K562 (cell line): ENCODE results near the gene MID1IP1. TPM values are rescaled to one million over a fixed set of nuclear protein-coding genes. Genes with fewer than 3 reads are reported as not detected.

ENCODE experiments used
- ARID3A ChIP-seq: IDR thresholded peaks from 2 replicates; pipeline ENCODE4 v1.6.1; 2012; ENCODE audit warnings: low read depth, low read length, improper control_type of control experiment, borderline replicate concordance
- ATF1 ChIP-seq, 2 experiments: fragments of 450-650 bp in 1 of 2; IDR thresholded peaks; 2 replicates each; pipeline ENCODE4 v1.6.1; 2016; ENCODE audit warnings: missing compliant biosample characterization in 1 of 2, missing genetic modification characterization in 1 of 2
- CREB1 ChIP-seq, 2 experiments: sonication (generic) in 1 of 2; formaldehyde crosslinking in 1 of 2; IDR thresholded peaks; 2 replicates each; pipeline versions ENCODE4 v1.6.1 to v1.8.0; 2012 to 2022; ENCODE audit warnings: inconsistent platforms in 1 of 2, mild to moderate bottlenecking in 1 of 2, missing genetic modification reagents in 1 of 2, moderate library complexity in 1 of 2
- CXXC5 ChIP-seq: fragments of 250-450 bp; sonication (Bioruptor Pico); IDR thresholded peaks from 2 replicates; pipeline ENCODE4 v1.8.0; 2022; ENCODE audit warnings: inconsistent platforms, mild to moderate bottlenecking, moderate library complexity
- E2F3 ChIP-seq: fragments of 250-450 bp; sonication (Bioruptor Pico); IDR thresholded peaks from 2 replicates; pipeline ENCODE4 v1.4.0; 2020; ENCODE audit warnings: mild to moderate bottlenecking
- FOXP1 ChIP-seq: sonication (generic); formaldehyde crosslinking; IDR thresholded peaks from 2 replicates; pipeline ENCODE4 v1.8.0; 2022; ENCODE audit warnings: mild to moderate bottlenecking, missing genetic modification reagents
- GABPA ChIP-seq: fragments of 200-800 bp; sonication (Bioruptor generic); conservative IDR thresholded peaks from 2 replicates; pipeline ENCODE4 v1.6.1; 2016; ENCODE audit warnings: low read depth, missing genetic modification characterization, missing compliant biosample characterization
- JUNB ChIP-seq: fragments of 450-650 bp; formaldehyde crosslinking; conservative IDR thresholded peaks from 2 replicates; pipeline ENCODE4 v1.4.0; 2020; ENCODE audit warnings: mild to moderate bottlenecking
- NFRKB ChIP-seq: fragments of 450-650 bp; IDR thresholded peaks from 2 replicates; pipeline ENCODE4 v1.6.1; 2016; ENCODE audit warnings: low read depth
- POLR2A ChIP-seq: fragments of 450-650 bp; conservative IDR thresholded peaks from 2 replicates; pipeline ENCODE4 v1.6.1; 2016
- POLR2H ChIP-seq: IDR thresholded peaks from 2 replicates; pipeline ENCODE4 v1.6.1; 2016; ENCODE audit warnings: missing genetic modification characterization, low read depth, mild to moderate bottlenecking, control low read depth, missing compliant biosample characterization, moderate library complexity
- PPARD ChIP-seq: fragments of 250-450 bp; sonication (Bioruptor Pico); IDR thresholded peaks from 2 replicates; pipeline ENCODE4 v1.8.0; 2022; ENCODE audit warnings: inconsistent platforms, mild to moderate bottlenecking, moderate library complexity
- RB1 ChIP-seq: fragments of 450-650 bp; IDR thresholded peaks from 2 replicates; pipeline ENCODE4 v1.6.1; 2017; ENCODE audit warnings: low read depth, mild to moderate bottlenecking
- RERE ChIP-seq: sonication (generic); formaldehyde crosslinking; IDR thresholded peaks from 2 replicates; pipeline ENCODE4 v1.8.0; 2023; ENCODE audit warnings: missing genetic modification reagents, mild to moderate bottlenecking, borderline replicate concordance
- SMARCA4 ChIP-seq: fragments of 450-650 bp; IDR thresholded peaks from 2 replicates; pipeline ENCODE4 v1.6.1; 2016
- SREBF1 ChIP-seq: fragments of 150-350 bp; IDR thresholded peaks from 2 replicates; pipeline ENCODE4 v1.6.1; 2014; ENCODE audit warnings: antibody characterized with exemption, low read depth, low read length, borderline replicate concordance
- ZNF121 ChIP-seq: sonication (generic); formaldehyde crosslinking; conservative IDR thresholded peaks from 2 replicates; pipeline ENCODE4 v1.8.0; 2022; ENCODE audit warnings: missing genetic modification reagents
- ZNF174 ChIP-seq: fragments of 250-450 bp; sonication (Bioruptor Pico); IDR thresholded peaks from 2 replicates; pipeline ENCODE4 v1.4.0; 2020; ENCODE audit warnings: mild to moderate bottlenecking
- polyA plus RNA-seq, 8 experiments: library from polyadenylated mRNA; depleted of rRNA in 4 of 8; stranded (reverse) in 5 of 8; unstranded in 3 of 8; fragments of >200 nt; fragmentation: Nextera tagmentation in 2 of 8; fragmentation: Illumina TruSeq in 1 of 8; extraction: Ambion mirVana in 2 of 8; extraction: Trizol in 1 of 8; gene quantifications; 2 replicates each; pipeline versions ENCODE4 v1.2.1 to v1.2.3, GENCODE V29; 2011 to 2014; ENCODE audit warnings: inconsistent platforms in 1 of 8, missing spikeins in 1 of 8
- total RNA-seq, 7 experiments: library from RNA; depleted of rRNA in 6 of 7; stranded (reverse); fragments of >200 nt in 6 of 7; fragmentation: Illumina TruSeq in 2 of 7; extraction: Trizol in 2 of 7; gene quantifications; 2 replicates each; pipeline versions ENCODE4 v1.2.1 to v1.2.3, GENCODE V29; 2011 to 2021; ENCODE audit warnings: low replicate concordance in 1 of 7
- TF ChIP-seq, protein P1 (sequence below): fragments of 250-450 bp; sonication (Bioruptor Pico); IDR thresholded peaks from 2 replicates; pipeline ENCODE4 v1.5.0; 2022; ENCODE audit warnings: mild to moderate bottlenecking

Gene MID1IP1
- total and polyA plus RNA-seq, 9 of the 15 experiments (the other 6 are each of a cell fraction or from before 2014, with no cell fraction given): 0.51 to 102 (median 27.5) TPM

DNA sequence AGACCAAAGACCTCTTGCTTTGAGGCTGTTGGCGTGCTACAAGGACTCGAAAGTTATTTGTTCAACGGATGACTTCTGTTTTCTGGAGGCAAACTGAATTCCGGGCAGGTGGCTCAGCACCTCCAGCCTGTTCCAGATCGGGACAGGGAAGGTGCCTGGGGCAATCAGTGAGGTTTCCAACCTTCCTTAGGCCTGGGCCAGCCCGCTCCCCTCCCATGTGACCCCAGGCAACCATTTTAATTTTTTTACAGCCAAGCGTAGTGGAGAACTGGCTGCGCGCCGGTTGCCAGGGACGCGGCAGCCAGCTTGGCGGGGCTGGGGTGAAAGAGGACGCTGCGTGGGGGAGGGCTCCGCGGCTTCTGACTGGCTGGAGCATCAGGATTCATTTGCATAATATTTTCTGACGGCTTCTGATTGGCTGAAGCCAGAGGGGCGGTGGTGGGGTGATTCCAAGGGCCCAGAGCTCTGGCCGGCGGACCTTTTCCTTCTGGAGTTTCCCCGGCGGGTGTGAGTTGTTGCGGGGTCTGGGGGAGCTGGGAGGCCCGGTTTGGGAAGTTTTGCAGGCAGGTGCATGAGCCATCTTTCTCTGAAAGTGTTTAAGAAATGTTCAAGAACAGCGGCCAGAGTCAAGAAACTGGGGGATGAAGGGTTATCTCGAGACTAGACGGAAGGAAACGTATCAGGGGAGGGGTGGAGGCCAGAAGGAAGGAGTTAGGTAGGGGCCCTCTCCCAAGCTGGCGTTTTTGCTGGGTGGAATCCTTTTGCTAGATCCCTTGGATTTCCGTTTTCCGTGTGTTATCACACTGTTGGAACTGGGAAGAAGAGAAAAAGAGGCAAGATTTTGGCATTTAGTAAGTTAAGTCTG, at the start of gene MID1IP1 (continued):
- TF ChIP-seq RB1 (peak; percentile 16; the same call in 1 of the 2 replicates), ZNF174 (CRISPR knock-in tag) (no peak), RERE (CRISPR knock-in tag) (no peak), PPARD (CRISPR knock-in tag) (no peak), E2F3 (CRISPR knock-in tag) (no peak), SMARCA4 (peak; percentile 60; the same call in 1 of the 2 replicates), POLR2H (tag) (peak; percentile 88), ZNF121 (CRISPR knock-in tag) (no peak), SREBF1 (peak; percentile 96), CREB1 (IDR thresholded peaks at IDR 0.05) (peak; percentile 52; the same call in 1 of the 2 replicates), CREB1 (CRISPR knock-in tag; IDR thresholded peaks at IDR 0.05) (peak; percentile 52; the same call in 1 of the 2 replicates), CXXC5 (CRISPR knock-in tag) (peak; percentile 38; the same call in 1 of the 2 replicates), FOXP1 (no peak), POLR2A (peak; percentile 92), ATF1 (CRISPR knock-in tag; IDR thresholded peaks at IDR 0.05) (no peak), ATF1 (tag; IDR thresholded peaks at IDR 0.05) (peak; percentile 75), ARID3A (no peak), GABPA (peak; percentile 40; the same call in 1 of the 2 replicates), NFRKB (0 out of 2 replicates have a peak, but pooled peaks have one; percentile 64), JUNB (CRISPR knock-in tag) (no peak)
- TF ChIP-seq, protein P1, sequence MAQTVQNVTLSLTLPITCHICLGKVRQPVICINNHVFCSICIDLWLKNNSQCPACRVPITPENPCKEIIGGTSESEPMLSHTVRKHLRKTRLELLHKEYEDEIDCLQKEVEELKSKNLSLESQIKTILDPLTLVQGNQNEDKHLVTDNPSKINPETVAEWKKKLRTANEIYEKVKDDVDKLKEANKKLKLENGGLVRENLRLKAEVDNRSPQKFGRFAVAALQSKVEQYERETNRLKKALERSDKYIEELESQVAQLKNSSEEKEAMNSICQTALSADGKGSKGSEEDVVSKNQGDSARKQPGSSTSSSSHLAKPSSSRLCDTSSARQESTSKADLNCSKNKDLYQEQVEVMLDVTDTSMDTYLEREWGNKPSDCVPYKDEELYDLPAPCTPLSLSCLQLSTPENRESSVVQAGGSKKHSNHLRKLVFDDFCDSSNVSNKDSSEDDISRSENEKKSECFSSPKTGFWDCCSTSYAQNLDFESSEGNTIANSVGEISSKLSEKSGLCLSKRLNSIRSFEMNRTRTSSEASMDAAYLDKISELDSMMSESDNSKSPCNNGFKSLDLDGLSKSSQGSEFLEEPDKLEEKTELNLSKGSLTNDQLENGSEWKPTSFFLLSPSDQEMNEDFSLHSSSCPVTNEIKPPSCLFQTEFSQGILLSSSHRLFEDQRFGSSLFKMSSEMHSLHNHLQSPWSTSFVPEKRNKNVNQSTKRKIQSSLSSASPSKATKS (CRISPR knock-in tag): no peak
